ENCODE measurements around the gene AADAC.

- no peak for TF ChIP-seq POLR2AphosphoS5 (IDR thresholded peaks at IDR 0.05; ENCODE audit: low read depth, low read length)
- TF ChIP-seq MEF2A (IDR thresholded peaks at IDR 0.05; ENCODE audit: borderline replicate concordance, low read depth): no peak
- TF ChIP-seq CTCF (IDR thresholded peaks at IDR 0.05): no peak
Observed at GRCh38 chr3:151837057-151837456, 23.1 kb downstream of the AADAC start.

All from SK-N-SH (cell line).